GM21526 (cell line): ENCODE measurements around the gene ADAMTS13.

Source experiments
- ATAC-seq: cut with Tn5 transposase; IDR thresholded peaks from one replicate; pipeline ENCODE4 v1.9.1; 2021; ENCODE audit warnings: moderate library complexity; ENCODE audit not compliant: unreplicated experiment, low FRiP score

ADAMTS13 gene

GRCh38 chr9:133470427-133470924 lies 48.3 kb downstream of the ADAMTS13 start:
- ATAC-seq = no peak

GRCh38 chr9:133470988-133471387 lies 48.8 kb downstream of the ADAMTS13 start:
- ATAC-seq = no peak

GRCh38 chr9:133471551-133472276 lies 49.5 kb downstream of the ADAMTS13 start:
- no peak for ATAC-seq

- ATAC-seq = no peak
Observed at GRCh38 chr9:133472277-133472645, 50.1 kb downstream of the ADAMTS13 start.

GRCh38 chr9:133472753-133473378 lies 50.7 kb downstream of the ADAMTS13 start:
- ATAC-seq = no peak

GRCh38 chr9:133473743-133474142 lies 51.6 kb downstream of the ADAMTS13 start:
- no peak for ATAC-seq

GRCh38 chr9:133474215-133474614 lies 52.0 kb downstream of the ADAMTS13 start:
- no peak for ATAC-seq

- no peak for ATAC-seq
Observed at GRCh38 chr9:133474853-133475252, 52.7 kb downstream of the ADAMTS13 start.

GRCh38 chr9:133475292-133476012 lies 53.3 kb downstream of the ADAMTS13 start:
- ATAC-seq = no peak

GRCh38 chr9:133476036-133476931 lies 54.1 kb downstream of the ADAMTS13 start:
- ATAC-seq = no peak

GRCh38 chr9:133476941-133477340 lies 54.8 kb downstream of the ADAMTS13 start:
- ATAC-seq = no peak

- no peak for ATAC-seq
Observed at GRCh38 chr9:133477461-133477860, 55.3 kb downstream of the ADAMTS13 start.

- peak; percentile 36 for ATAC-seq
Observed at GRCh38 chr9:133477992-133478850, 56.1 kb downstream of the ADAMTS13 start.

GRCh38 chr9:133478851-133479711 lies 56.9 kb downstream of the ADAMTS13 start, which contains the start of gene SLC2A6:
SLC2A6 (minus strand) TSS chr9:133479099; CDS start chr9:133479059, 40 bp downstream.
- ATAC-seq = peak; percentile 78

GRCh38 chr9:133483611-133484010 lies 61.4 kb downstream of the ADAMTS13 start:
- no peak for ATAC-seq

GRCh38 chr9:133484671-133485437 lies 62.7 kb downstream of the ADAMTS13 start:
- ATAC-seq = no peak

- no peak for ATAC-seq
Observed at GRCh38 chr9:133485531-133486260, 63.5 kb downstream of the ADAMTS13 start.
